H1 (cell line): ENCODE measurements around the gene C2CD2L.

Experiments
- FOSL1 ChIP-seq: IDR thresholded peaks from 2 replicates; pipeline ENCODE4 v1.6.1; 2011; ENCODE audit warnings: mild to moderate bottlenecking, low read depth, low read length, moderate library complexity; ENCODE audit not compliant: insufficient read depth
- RFX5 ChIP-seq: IDR thresholded peaks from 2 replicates; pipeline ENCODE4 v1.6.1; 2011; ENCODE audit warnings: low read depth, low read length, improper control_type of control experiment, borderline replicate concordance
- TF ChIP-seq, protein P1 (sequence below), 3 experiments: IDR thresholded peaks; 1 replicate in 2 of 3; 2 replicates in 1 of 3; pipeline versions ENCODE4 v1.5.1 to v1.6.1; 2011; ENCODE audit warnings: low read length in 3 of 3, mild to moderate bottlenecking in 3 of 3, inconsistent platforms in 2 of 3, low read depth in 1 of 3, moderate library complexity in 1 of 3; ENCODE audit not compliant: insufficient read depth in 1 of 3; ENCODE audit errors: control extremely low read depth in 1 of 3

DNA sequence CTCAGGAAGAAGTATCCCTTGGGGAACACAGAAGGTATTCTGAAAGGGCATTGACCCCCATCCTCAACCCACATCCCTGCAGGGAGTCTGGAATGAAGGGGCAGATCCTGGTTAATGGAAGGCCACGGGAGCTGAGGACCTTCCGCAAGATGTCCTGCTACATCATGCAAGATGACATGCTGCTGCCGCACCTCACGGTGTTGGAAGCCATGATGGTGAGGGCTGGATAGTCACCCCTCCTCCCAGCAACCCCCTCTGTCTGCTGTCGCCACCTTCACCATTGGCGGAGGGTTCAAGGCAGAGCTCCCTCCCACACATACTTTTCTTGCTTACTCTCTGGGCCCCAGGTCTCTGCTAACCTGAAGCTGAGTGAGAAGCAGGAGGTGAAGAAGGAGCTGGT is 47.0 kb downstream of the C2CD2L start:
- no peak for TF ChIP-seq FOSL1
- TF ChIP-seq, protein P1, sequence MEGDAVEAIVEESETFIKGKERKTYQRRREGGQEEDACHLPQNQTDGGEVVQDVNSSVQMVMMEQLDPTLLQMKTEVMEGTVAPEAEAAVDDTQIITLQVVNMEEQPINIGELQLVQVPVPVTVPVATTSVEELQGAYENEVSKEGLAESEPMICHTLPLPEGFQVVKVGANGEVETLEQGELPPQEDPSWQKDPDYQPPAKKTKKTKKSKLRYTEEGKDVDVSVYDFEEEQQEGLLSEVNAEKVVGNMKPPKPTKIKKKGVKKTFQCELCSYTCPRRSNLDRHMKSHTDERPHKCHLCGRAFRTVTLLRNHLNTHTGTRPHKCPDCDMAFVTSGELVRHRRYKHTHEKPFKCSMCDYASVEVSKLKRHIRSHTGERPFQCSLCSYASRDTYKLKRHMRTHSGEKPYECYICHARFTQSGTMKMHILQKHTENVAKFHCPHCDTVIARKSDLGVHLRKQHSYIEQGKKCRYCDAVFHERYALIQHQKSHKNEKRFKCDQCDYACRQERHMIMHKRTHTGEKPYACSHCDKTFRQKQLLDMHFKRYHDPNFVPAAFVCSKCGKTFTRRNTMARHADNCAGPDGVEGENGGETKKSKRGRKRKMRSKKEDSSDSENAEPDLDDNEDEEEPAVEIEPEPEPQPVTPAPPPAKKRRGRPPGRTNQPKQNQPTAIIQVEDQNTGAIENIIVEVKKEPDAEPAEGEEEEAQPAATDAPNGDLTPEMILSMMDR (IDR thresholded peaks at IDR 0.05; ENCODE audit: control extremely low read depth in 1 of 3, insufficient read depth in 1 of 3, low read depth in 1 of 3, low read length in 3 of 3) = no peak
- TF ChIP-seq RFX5 = no peak
